H9 (cell line): ENCODE results near the gene PPP1R27. TPM values are rescaled to one million over a fixed set of nuclear protein-coding genes. Genes with fewer than 3 reads are reported as not detected.
A peak's percentile ranks its signal among the peaks of the same experiment; 100 is the strongest.

ENCODE experiments used
- DNase-seq: peaks from one replicate; pipeline ENCODE4 v3.0.0-alpha.2; 2017
- H2AFZ ChIP-seq: one replicate; pipeline ENCODE4 v1.6.1; 2013; ENCODE audit warnings: mild to moderate bottlenecking, low read length, control low read depth, moderate library complexity
- H2AK5ac ChIP-seq: 2 replicates; pipeline ENCODE4 v1.6.1; 2013; ENCODE audit warnings: low read length, control low read depth, mixed read lengths; ENCODE audit not compliant: insufficient read length
- H2BK120ac ChIP-seq: one replicate; pipeline ENCODE4 v1.6.1; 2013; ENCODE audit warnings: low read depth, mild to moderate bottlenecking, low read length, control low read depth, inconsistent platforms; ENCODE audit not compliant: poor library complexity, severe bottlenecking
- H2BK12ac ChIP-seq: 2 replicates; pipeline ENCODE4 v1.6.1; 2013; ENCODE audit warnings: low read length, control low read depth, mixed read lengths, low read depth; ENCODE audit not compliant: insufficient read length
- H2BK15ac ChIP-seq: 2 replicates; pipeline ENCODE4 v1.6.1; 2013; ENCODE audit warnings: low read depth, low read length, control low read depth
- H2BK20ac ChIP-seq: one replicate; pipeline ENCODE4 v1.6.1; 2013; ENCODE audit warnings: low read depth, mild to moderate bottlenecking, low read length, control low read depth, inconsistent platforms; ENCODE audit not compliant: poor library complexity, severe bottlenecking
- H2BK5ac ChIP-seq: 2 replicates; pipeline ENCODE4 v1.6.1; 2013; ENCODE audit warnings: low read length, control low read depth, mixed read lengths; ENCODE audit not compliant: insufficient read length
- H3K14ac ChIP-seq: 2 replicates; pipeline ENCODE4 v1.6.1; 2013; ENCODE audit warnings: low read length, control low read depth; ENCODE audit not compliant: insufficient read depth
- H3K18ac ChIP-seq: 2 replicates; pipeline ENCODE4 v1.6.1; 2013; ENCODE audit warnings: low read depth, mild to moderate bottlenecking, mixed read lengths, low read length, control low read depth; ENCODE audit not compliant: insufficient read length
- H3K23ac ChIP-seq: 2 replicates; pipeline ENCODE4 v1.6.1; 2013; ENCODE audit warnings: low read length, control low read depth, mixed read lengths, low read depth; ENCODE audit not compliant: insufficient read length
- H3K23me2 ChIP-seq: 2 replicates; pipeline ENCODE4 v1.6.1; 2013; ENCODE audit warnings: low read depth, mild to moderate bottlenecking, mixed read lengths, low read length, control low read depth; ENCODE audit not compliant: insufficient read length, poor library complexity, severe bottlenecking
- H3K27ac ChIP-seq: 2 replicates; pipeline ENCODE4 v1.5.1; 2013; ENCODE audit warnings: low read length, control low read depth, mixed read lengths, low read depth; ENCODE audit not compliant: insufficient read length
- H3K27me3 ChIP-seq: 2 replicates; pipeline ENCODE4 v1.6.1; 2013; ENCODE audit warnings: low read length, control low read depth, inconsistent platforms; ENCODE audit not compliant: insufficient read depth
- H3K4ac ChIP-seq: 2 replicates; pipeline ENCODE4 v1.6.1; 2013; ENCODE audit warnings: low read depth, mild to moderate bottlenecking, control low read depth, inconsistent platforms, low read length, moderate library complexity
- H3K4me1 ChIP-seq: 2 replicates; pipeline ENCODE4 v1.6.1; 2013; ENCODE audit warnings: low read length, control low read depth, inconsistent platforms; ENCODE audit not compliant: insufficient read depth
- H3K4me2 ChIP-seq: 2 replicates; pipeline ENCODE4 v1.6.1; 2013; ENCODE audit warnings: low read length, control low read depth, mixed read lengths; ENCODE audit not compliant: insufficient read length, insufficient read depth
- H3K56ac ChIP-seq: 2 replicates; pipeline ENCODE4 v1.6.1; 2013; ENCODE audit warnings: low read depth, mild to moderate bottlenecking, mixed read lengths, low read length, control low read depth; ENCODE audit not compliant: insufficient read length
- H3K79me1 ChIP-seq: 2 replicates; pipeline ENCODE4 v1.6.1; 2013; ENCODE audit warnings: low read depth, mild to moderate bottlenecking, moderate library complexity, low read length, control low read depth, inconsistent platforms; ENCODE audit not compliant: insufficient read depth, poor library complexity, severe bottlenecking
- H3K79me2 ChIP-seq: 2 replicates; pipeline ENCODE4 v1.6.1; 2013; ENCODE audit warnings: low read length, control low read depth, inconsistent platforms; ENCODE audit not compliant: insufficient read depth
- H3K9ac ChIP-seq: 2 replicates; pipeline ENCODE4 v1.6.1; 2013; ENCODE audit warnings: low read length, control low read depth, mixed read lengths; ENCODE audit not compliant: insufficient read length; ENCODE audit errors: extremely low read depth
- H3K9me3 ChIP-seq: one replicate; pipeline ENCODE4 v1.6.1; 2013; ENCODE audit warnings: low read depth, low read length, inconsistent platforms; ENCODE audit not compliant: control insufficient read depth
- H3T11ph ChIP-seq: one replicate; pipeline ENCODE4 v1.6.1; 2013; ENCODE audit warnings: mild to moderate bottlenecking, low read length, control low read depth, inconsistent platforms
- H4K20me1 ChIP-seq: one replicate; pipeline ENCODE4 v1.6.1; 2013; ENCODE audit not compliant: control insufficient read depth, insufficient read length, insufficient read depth
- H4K5ac ChIP-seq: 2 replicates; pipeline ENCODE4 v1.6.1; 2013; ENCODE audit warnings: low read depth, mild to moderate bottlenecking, mixed read lengths, low read length, control low read depth; ENCODE audit not compliant: insufficient read length
- H4K8ac ChIP-seq: replicated peaks from 2 replicates; pipeline ENCODE4 v1.6.1; 2013; ENCODE audit warnings: low read length, control low read depth, mixed read lengths, low read depth; ENCODE audit not compliant: insufficient read length
- H4K91ac ChIP-seq: 2 replicates; pipeline ENCODE4 v1.6.1; 2013; ENCODE audit warnings: low read depth, mild to moderate bottlenecking, moderate library complexity, mixed read lengths, low read length, control low read depth; ENCODE audit not compliant: insufficient read length
- H3K27ac Mint-ChIP-seq, 3 experiments: 2 replicates in 2 of 3; 3 replicates in 1 of 3; pipeline ENCODE4 v1.8.0; 2020 to 2021; ENCODE audit warnings: mixed read lengths in 3 of 3, mild to moderate bottlenecking in 1 of 3, moderate library complexity in 1 of 3
- H3K27me3 Mint-ChIP-seq: 2 replicates; pipeline ENCODE4 v1.8.0; 2021; ENCODE audit warnings: low read depth, mild to moderate bottlenecking, moderate library complexity, mixed read lengths
- H3K36me3 Mint-ChIP-seq, 3 experiments: 2 replicates in 2 of 3; 3 replicates in 1 of 3; pipeline ENCODE4 v1.8.0; 2020 to 2021; ENCODE audit warnings: low read depth in 3 of 3, mixed read lengths in 3 of 3; ENCODE audit not compliant: insufficient read depth in 1 of 3
- H3K4me1 Mint-ChIP-seq, 2 experiments: 2 replicates each; pipeline ENCODE4 v1.8.0; 2020; ENCODE audit warnings: mixed read lengths in 2 of 2
- H3K4me3 Mint-ChIP-seq, 2 experiments: 2 replicates in 1 of 2; 3 replicates in 1 of 2; pipeline ENCODE4 v1.8.0; 2020 to 2021; ENCODE audit warnings: mild to moderate bottlenecking in 2 of 2, mixed read lengths in 2 of 2, moderate library complexity in 1 of 2
- H3K9me3 Mint-ChIP-seq, 2 experiments: 2 replicates in 1 of 2; 3 replicates in 1 of 2; pipeline ENCODE4 v1.8.0; 2020; ENCODE audit warnings: mild to moderate bottlenecking in 2 of 2, mixed read lengths in 2 of 2, moderate library complexity in 1 of 2
- CTCF ChIP-seq: fragments of 200-600 bp; sonication (generic); conservative IDR thresholded peaks from 3 replicates; pipeline ENCODE4 v1.8.0; 2021; ENCODE audit warnings: antibody characterized with exemption, mild to moderate bottlenecking
- WGBS: extraction: QIAGEN DNeasy Blood & Tissue Kit; methylation state at CpG from one replicate; pipeline ENCODE4 v1.1.7; 2013; ENCODE audit warnings: missing lambda C conversion rate, low lambda C conversion rate, mixed read lengths; ENCODE audit not compliant: insufficient read length; ENCODE audit errors: extremely low coverage; 5-methylcytosine and 5-hydroxymethylcytosine counted together
- total RNA-seq: library from RNA; stranded (reverse); gene quantifications from 2 replicates; pipeline ENCODE4 v1.2.1, GENCODE V29; 2021

The PPP1R27 gene
- total RNA-seq, 1 experiment from 2014 or later = 0.22 TPM

GRCh38 chr17:81860756-81861568, 26.1 kb upstream of the PPP1R27 start:
- H3T11ph ChIP-seq = no peak overlapping the region
- H3K18ac ChIP-seq = peak overlapping the region; percentile 84
- H3K4me2 ChIP-seq = peak overlapping the region; percentile 90
- no peak overlapping the region for H2BK120ac ChIP-seq
- H4K5ac ChIP-seq = no peak overlapping the region
- Mint-ChIP-seq H3K27me3 (peaks cover 2% of the 10 kb centered on the region), H3K27ac (peak overlapping the region; percentile 96 to 98 (median 97)), H3K4me1 (peaks cover 9 to 20% of the 10 kb centered on the region in 2 experiments), H3K9me3 (peaks cover 0 to 3% of the 10 kb centered on the region in 2 experiments; a peak in 1 of 5 replicates), H3K4me3 (peak overlapping the region; percentile 82 to 94), H3K36me3 (peaks cover 22 to 54% (median 50%) of the 10 kb centered on the region in 3 experiments; a peak in 6 of 7 replicates)
- H4K20me1 ChIP-seq = peaks cover 2% of the 10 kb centered on the region
- H3K79me2 ChIP-seq = peaks cover 20% of the 10 kb centered on the region; the same call in 1 of the 2 replicates
- peak overlapping the region; percentile 33 for H2BK5ac ChIP-seq
- H4K91ac ChIP-seq = no peak overlapping the region
- no peaks in the 10 kb centered on the region for H3K27me3 ChIP-seq
- no peak for TF ChIP-seq CTCF
- WGBS = no CpG with 5 or more reads among the region's 74 CpGs
- H3K9ac ChIP-seq = peak overlapping the region; percentile 92
- H3K27ac ChIP-seq = no peak overlapping the region
- no peaks in the 10 kb centered on the region for H3K9me3 ChIP-seq
- H4K8ac ChIP-seq = no peak overlapping the region
- no peak overlapping the region for H2BK20ac ChIP-seq
- H2BK15ac ChIP-seq = no peak overlapping the region
- H3K56ac ChIP-seq = no peak overlapping the region
- H3K23ac ChIP-seq = no peak overlapping the region
- H2AK5ac ChIP-seq = no peak overlapping the region
- H3K79me1 ChIP-seq = peaks cover 14% of the 10 kb centered on the region
- H3K4ac ChIP-seq = no peak overlapping the region
- H3K23me2 ChIP-seq = peaks cover 10% of the 10 kb centered on the region
- DNase-seq = peak; percentile 100
- H3K4me1 ChIP-seq = peaks cover 3% of the 10 kb centered on the region; the same call in 1 of the 2 replicates
- H2BK12ac ChIP-seq = no peak overlapping the region
- peak overlapping the region; percentile 94 for H3K14ac ChIP-seq
- no peak overlapping the region for H2AFZ ChIP-seq
